OCI-LY1 (cell line): Measurements from ENCODE around the gene CPEB2.

Experiments used
- H2AFZ ChIP-seq: fragments of 200-600 bp; sonication (generic), shearing (Covaris generic); 2 replicates; pipeline ENCODE4 v1.6.0; 2014; ENCODE audit warnings: antibody characterized with exemption, mild to moderate bottlenecking, low read length
- H3F3A ChIP-seq: fragments of 200-600 bp; sonication (generic), shearing (Covaris generic); 2 replicates; pipeline ENCODE4 v1.6.0; 2014; ENCODE audit warnings: mild to moderate bottlenecking, antibody characterized with exemption, low read length, moderate library complexity; ENCODE audit not compliant: insufficient read depth
- H3K27ac ChIP-seq: fragments of 200-600 bp; sonication (generic); 2 replicates; pipeline ENCODE4 v1.5.1; 2014; ENCODE audit warnings: low read length, mixed run types, mild to moderate bottlenecking, low read depth; ENCODE audit not compliant: poor library complexity, severe bottlenecking
- H3K27me3 ChIP-seq: fragments of 200-600 bp; sonication (generic); 2 replicates; pipeline ENCODE4 v1.6.0; 2014; ENCODE audit warnings: antibody characterized with exemption, mild to moderate bottlenecking, low read length, moderate library complexity; ENCODE audit not compliant: insufficient read depth
- H3K36me3 ChIP-seq: fragments of 200-600 bp; sonication (generic); 2 replicates; pipeline ENCODE4 v1.6.1; 2014; ENCODE audit warnings: mild to moderate bottlenecking, antibody characterized with exemption, low read length, moderate library complexity, mixed read lengths; ENCODE audit not compliant: insufficient read depth
- H3K4me1 ChIP-seq: fragments of 200-600 bp; sonication (generic); 2 replicates; pipeline ENCODE4 v1.5.1; 2014; ENCODE audit warnings: mild to moderate bottlenecking, low read length, moderate library complexity; ENCODE audit not compliant: insufficient read depth, severe bottlenecking
- H3K4me2 ChIP-seq: fragments of 200-600 bp; sonication (generic), shearing (Covaris generic); 2 replicates; pipeline ENCODE4 v1.6.1; 2014; ENCODE audit warnings: low read length
- H3K4me3 ChIP-seq: fragments of 200-600 bp; sonication (generic); 2 replicates; pipeline ENCODE4 v1.5.1; 2014; ENCODE audit warnings: low read length, low read depth, mild to moderate bottlenecking, mixed read lengths; ENCODE audit not compliant: poor library complexity, severe bottlenecking
- H3K79me2 ChIP-seq: fragments of 200-600 bp; shearing (Covaris generic); 2 replicates; pipeline ENCODE4 v1.6.1; 2016; ENCODE audit warnings: mixed run types, low read length, mixed read lengths; ENCODE audit not compliant: insufficient read depth
- H3K9ac ChIP-seq: fragments of 200-600 bp; sonication (generic), shearing (Covaris generic); 2 replicates; pipeline ENCODE4 v1.6.1; 2014; ENCODE audit warnings: mild to moderate bottlenecking, low read length, mixed read lengths
- H3K9me2 ChIP-seq: fragments of 200-600 bp; sonication (generic), shearing (Covaris generic); 2 replicates; pipeline ENCODE4 v1.6.1; 2014; ENCODE audit warnings: low read depth, mild to moderate bottlenecking, low read length, mixed read lengths
- H3K9me3 ChIP-seq: fragments of 200-600 bp; shearing (Covaris generic); 2 replicates; pipeline ENCODE4 v1.6.1; 2014; ENCODE audit warnings: low read length, mixed read lengths
- H4K20me1 ChIP-seq: fragments of 200-600 bp; sonication (generic), shearing (Covaris generic); 2 replicates; pipeline ENCODE4 v1.6.0; 2016; ENCODE audit warnings: mild to moderate bottlenecking, low read length; ENCODE audit not compliant: insufficient read depth
- CTCF ChIP-seq: fragments of 200-600 bp; sonication (generic), shearing (Covaris generic); IDR thresholded peaks from 2 replicates; pipeline ENCODE4 v1.5.1; 2017; ENCODE audit warnings: mild to moderate bottlenecking, antibody characterized with exemption, low read length, moderate library complexity, mixed read lengths
- EZH2 ChIP-seq: fragments of 200-600 bp; sonication (generic), shearing (Covaris generic); IDR thresholded peaks from 2 replicates; pipeline ENCODE4 v1.8.0; 2017; ENCODE audit warnings: borderline replicate concordance, mixed run types, mild to moderate bottlenecking, antibody characterized with exemption, low read length, moderate library complexity, mixed read lengths

The CPEB2 gene

GRCh38 chr4:14984448-14984847 lies 17.8 kb upstream of the CPEB2 start:
- no peaks in the 10 kb centered on the region for H3K36me3 ChIP-seq
- H4K20me1 ChIP-seq = no peaks in the 10 kb centered on the region
- H3K4me2 ChIP-seq = no peak overlapping the region
- no peak overlapping the region for H3K9ac ChIP-seq
- H3K79me2 ChIP-seq = no peaks in the 10 kb centered on the region
- H3K4me1 ChIP-seq = no peaks in the 10 kb centered on the region
- H3K27ac ChIP-seq = no peak overlapping the region
- H3K9me2 ChIP-seq = no peaks in the 10 kb centered on the region
- H3K4me3 ChIP-seq = no peak overlapping the region
- no peak overlapping the region for H2AFZ ChIP-seq
- TF ChIP-seq CTCF (no peak), EZH2 (no peak)
- no peaks in the 10 kb centered on the region for H3F3A ChIP-seq
- H3K9me3 ChIP-seq = no peaks in the 10 kb centered on the region
- no peaks in the 10 kb centered on the region for H3K27me3 ChIP-seq

- no peak overlapping the region for H2AFZ ChIP-seq
- H3K27me3 ChIP-seq = no peaks in the 10 kb centered on the region
- TF ChIP-seq CTCF (no peak), EZH2 (no peak)
- no peaks in the 10 kb centered on the region for H4K20me1 ChIP-seq
- H3K4me2 ChIP-seq = no peak overlapping the region
- no peaks in the 10 kb centered on the region for H3K9me2 ChIP-seq
- no peak overlapping the region for H3K4me3 ChIP-seq
- no peaks in the 10 kb centered on the region for H3K9me3 ChIP-seq
- H3F3A ChIP-seq = no peaks in the 10 kb centered on the region
- H3K4me1 ChIP-seq = no peaks in the 10 kb centered on the region
- H3K79me2 ChIP-seq = no peaks in the 10 kb centered on the region
- H3K27ac ChIP-seq = no peak overlapping the region
- H3K9ac ChIP-seq = no peak overlapping the region
- no peaks in the 10 kb centered on the region for H3K36me3 ChIP-seq
Observed at GRCh38 chr4:14985161-14985560, 17.1 kb upstream of the CPEB2 start.

- no peaks in the 10 kb centered on the region for H3K4me1 ChIP-seq
- H2AFZ ChIP-seq = no peak overlapping the region
- no peaks in the 10 kb centered on the region for H3K36me3 ChIP-seq
- H3K79me2 ChIP-seq = no peaks in the 10 kb centered on the region
- H3K9ac ChIP-seq = no peak overlapping the region
- no peak overlapping the region for H3K27ac ChIP-seq
- H4K20me1 ChIP-seq = no peaks in the 10 kb centered on the region
- no peak overlapping the region for H3K4me3 ChIP-seq
- no peak overlapping the region for H3K4me2 ChIP-seq
- H3K9me3 ChIP-seq = no peaks in the 10 kb centered on the region
- no peak for TF ChIP-seq EZH2
- no peak for TF ChIP-seq CTCF
- no peaks in the 10 kb centered on the region for H3K9me2 ChIP-seq
- no peaks in the 10 kb centered on the region for H3F3A ChIP-seq
- H3K27me3 ChIP-seq = no peaks in the 10 kb centered on the region
Observed at GRCh38 chr4:14985843-14986242, 16.4 kb upstream of the CPEB2 start.
